Uterus (tissue), 2 donors: ENCODE results near the gene CTNND2.

ENCODE experiments used
- POLR2A ChIP-seq, 2 donors: fragments of 450-650 bp; IDR thresholded peaks; one replicate each; pipeline ENCODE4 v1.6.1; 2016; ENCODE audit warnings: antibody characterized with exemption in 2 of 2, mild to moderate bottlenecking in 1 of 2, moderate library complexity in 1 of 2
- TF ChIP-seq, protein P1 (sequence below), 4 experiments: fragments of 200-600 bp in 2 of 4; fragments of 450-650 bp in 2 of 4; sonication (generic) in 2 of 4; IDR thresholded peaks; one replicate each; pipeline ENCODE4 v1.5.1; 2016 to 2019; ENCODE audit warnings: antibody characterized with exemption in 4 of 4, mild to moderate bottlenecking in 2 of 4, moderate library complexity in 1 of 4

DNA sequence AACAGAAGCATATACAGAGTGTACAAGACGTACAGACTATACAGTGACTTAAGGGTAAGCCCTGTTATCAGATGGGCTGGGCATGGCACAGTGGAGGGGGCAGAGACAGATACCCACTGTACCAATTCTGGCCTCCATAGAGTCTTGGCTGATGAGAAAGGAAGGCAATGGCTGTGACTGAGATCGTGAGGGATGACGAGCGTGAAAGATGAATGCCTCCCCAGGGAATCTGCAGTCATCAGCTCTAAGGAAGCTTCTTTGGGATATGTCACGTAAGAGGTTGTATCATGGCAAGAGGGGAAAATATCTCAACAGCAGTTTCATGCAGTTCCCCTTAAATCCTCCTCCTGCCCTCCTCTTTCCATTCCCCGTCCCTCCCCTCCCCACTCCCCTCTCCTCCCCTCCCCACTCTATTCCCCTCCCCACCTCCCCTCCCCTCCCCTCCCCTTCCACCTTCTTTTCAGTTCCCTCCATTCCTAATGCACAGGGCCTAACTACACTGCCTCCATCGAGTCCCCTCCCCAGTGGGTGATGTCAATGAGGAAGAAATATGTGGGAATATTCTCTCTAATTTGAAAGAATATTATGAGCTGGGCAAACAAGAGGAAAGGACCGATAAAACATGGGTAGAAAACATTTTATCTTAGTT, 916.8 kb downstream of the CTNND2 start:
- TF ChIP-seq, protein P1, sequence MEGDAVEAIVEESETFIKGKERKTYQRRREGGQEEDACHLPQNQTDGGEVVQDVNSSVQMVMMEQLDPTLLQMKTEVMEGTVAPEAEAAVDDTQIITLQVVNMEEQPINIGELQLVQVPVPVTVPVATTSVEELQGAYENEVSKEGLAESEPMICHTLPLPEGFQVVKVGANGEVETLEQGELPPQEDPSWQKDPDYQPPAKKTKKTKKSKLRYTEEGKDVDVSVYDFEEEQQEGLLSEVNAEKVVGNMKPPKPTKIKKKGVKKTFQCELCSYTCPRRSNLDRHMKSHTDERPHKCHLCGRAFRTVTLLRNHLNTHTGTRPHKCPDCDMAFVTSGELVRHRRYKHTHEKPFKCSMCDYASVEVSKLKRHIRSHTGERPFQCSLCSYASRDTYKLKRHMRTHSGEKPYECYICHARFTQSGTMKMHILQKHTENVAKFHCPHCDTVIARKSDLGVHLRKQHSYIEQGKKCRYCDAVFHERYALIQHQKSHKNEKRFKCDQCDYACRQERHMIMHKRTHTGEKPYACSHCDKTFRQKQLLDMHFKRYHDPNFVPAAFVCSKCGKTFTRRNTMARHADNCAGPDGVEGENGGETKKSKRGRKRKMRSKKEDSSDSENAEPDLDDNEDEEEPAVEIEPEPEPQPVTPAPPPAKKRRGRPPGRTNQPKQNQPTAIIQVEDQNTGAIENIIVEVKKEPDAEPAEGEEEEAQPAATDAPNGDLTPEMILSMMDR (IDR thresholded peaks at IDR 0.05), result no peak
- TF ChIP-seq POLR2A (IDR thresholded peaks at IDR 0.05), result no peak
